Endothelial cell of umbilical vein (primary cell): ENCODE results near the gene CAPNS2. TPM values are rescaled to one million over a fixed set of nuclear protein-coding genes. Genes with fewer than 3 reads are reported as not detected.

Source experiments
- BruUV-seq: library from RNA; stranded (reverse); fragments of 400-500 nt; replicated peaks from 2 replicates; lab custom pipeline; 2021; lab: Mats Ljungman, UMichigan
- CTCF ChIA-PET: fragments of 300-600, 350-600 bp; sonication (Branson Sonifier 250); formaldehyde crosslinking; loops from one replicate; lab custom pipeline; 2021; ENCODE audit warnings: antibody characterized with exemption, inconsistent platforms; lab: Charles Lee
- POLR2A ChIA-PET: fragments of 300-600, 350-600 bp; sonication (Branson Sonifier 250); formaldehyde crosslinking; loops from one replicate; lab custom pipeline; 2021; ENCODE audit warnings: antibody characterized with exemption, inconsistent platforms; lab: Charles Lee
- DNase-seq: peaks from one replicate; pipeline ENCODE4 v3.0.0-alpha.2; 2011; ENCODE audit warnings: low read depth, low spot score
- FAIRE-seq: peaks from 2 replicates; lab custom pipeline; 2011; peaks lifted over from hg19 to GRCh38; lab: Jason Lieb, UNC
- H2AFZ ChIP-seq: 2 replicates; pipeline ENCODE4 v1.6.0; 2012; ENCODE audit warnings: low read depth, low read length, control low read depth, inconsistent platforms
- H3K27ac ChIP-seq: 2 replicates; pipeline ENCODE4 v1.5.1; 2011; ENCODE audit warnings: low read depth, mild to moderate bottlenecking, control low read depth, low read length, moderate library complexity; ENCODE audit not compliant: insufficient read depth
- H3K27me3 ChIP-seq, 2 experiments: 2 replicates each; pipeline versions ENCODE4 v1.6.0 to v1.6.1; 2011; ENCODE audit warnings: low read length in 2 of 2, mixed read lengths in 1 of 2; ENCODE audit not compliant: control insufficient read depth in 2 of 2, insufficient read depth in 2 of 2
- H3K36me3 ChIP-seq, 2 experiments: 2 replicates in 1 of 2; 3 replicates in 1 of 2; pipeline ENCODE4 v1.5.1; 2011; ENCODE audit warnings: low read length in 2 of 2, mild to moderate bottlenecking in 1 of 2, moderate library complexity in 1 of 2; ENCODE audit not compliant: control insufficient read depth in 2 of 2, insufficient read depth in 2 of 2; ENCODE audit errors: extremely low read depth in 1 of 2
- H3K4me1 ChIP-seq: 3 replicates; pipeline ENCODE4 v1.5.1; 2011; ENCODE audit warnings: mild to moderate bottlenecking, low read length; ENCODE audit not compliant: control insufficient read depth, insufficient read depth; ENCODE audit errors: extremely low read depth
- H3K4me2 ChIP-seq: 2 replicates; pipeline ENCODE4 v1.6.1; 2011; ENCODE audit warnings: low read length, control low read depth, mixed read lengths; ENCODE audit not compliant: insufficient read depth
- H3K4me3 ChIP-seq, 3 experiments: fragments of 200-600 bp in 1 of 3; sonication (generic), shearing (Covaris generic) in 1 of 3; replicated peaks in 1 of 3; 2 replicates each; pipeline ENCODE4 v1.5.1; 2011 to 2016; ENCODE audit warnings: control low read depth in 3 of 3, low read length in 3 of 3, mild to moderate bottlenecking in 2 of 3, inconsistent platforms in 1 of 3, low read depth in 1 of 3, moderate library complexity in 1 of 3; ENCODE audit not compliant: insufficient read depth in 1 of 3
- H3K79me2 ChIP-seq: 2 replicates; pipeline ENCODE4 v1.6.0; 2012; ENCODE audit warnings: low read length, inconsistent platforms; ENCODE audit not compliant: control insufficient read depth, insufficient read depth
- H3K9ac ChIP-seq: replicated peaks from 2 replicates; pipeline ENCODE3; 2011; ENCODE audit warnings: low read length, control low read depth; ENCODE audit not compliant: insufficient read depth; ENCODE audit errors: extremely low read depth
- H3K9me1 ChIP-seq: replicated peaks from 3 replicates; pipeline ENCODE4 v1.6.0; 2011; ENCODE audit warnings: mild to moderate bottlenecking, low read length; ENCODE audit not compliant: control insufficient read depth, insufficient read depth; ENCODE audit errors: extremely low read depth
- H3K9me3 ChIP-seq: replicated peaks from 2 replicates; pipeline ENCODE4 v1.5.1; 2012; ENCODE audit warnings: low read length, inconsistent platforms; ENCODE audit not compliant: control insufficient read depth, insufficient read depth
- H4K20me1 ChIP-seq: replicated peaks from 2 replicates; pipeline ENCODE3; 2011; ENCODE audit warnings: mild to moderate bottlenecking, low read length; ENCODE audit not compliant: control insufficient read depth, insufficient read depth; ENCODE audit errors: extremely low read depth
- EZH2 ChIP-seq: IDR thresholded peaks from 2 replicates; pipeline ENCODE4 v1.6.1; 2012; ENCODE audit warnings: borderline replicate concordance, low read depth, mild to moderate bottlenecking, moderate library complexity, low read length, inconsistent platforms; ENCODE audit not compliant: severe bottlenecking
- FOS ChIP-seq: IDR thresholded peaks from 2 replicates; pipeline ENCODE4 v1.6.1; 2011; ENCODE audit warnings: mild to moderate bottlenecking, low read length, moderate library complexity, borderline replicate concordance; ENCODE audit not compliant: insufficient read depth
- GATA2 ChIP-seq: IDR thresholded peaks from 2 replicates; pipeline ENCODE4 v1.7.0; 2011; ENCODE audit warnings: low read depth, mild to moderate bottlenecking, moderate library complexity, mixed read lengths, low read length; ENCODE audit not compliant: insufficient read length, insufficient read depth
- JUN ChIP-seq: IDR thresholded peaks from 2 replicates; pipeline ENCODE4 v1.6.1; 2011; ENCODE audit warnings: borderline replicate concordance, low read depth; ENCODE audit not compliant: insufficient read length, insufficient read depth
- MAX ChIP-seq: IDR thresholded peaks from 2 replicates; pipeline ENCODE4 v1.6.1; 2011; ENCODE audit not compliant: insufficient read depth, insufficient read length
- MYC ChIP-seq: IDR thresholded peaks from one replicate; pipeline ENCODE4 v1.6.1; 2011; ENCODE audit warnings: mild to moderate bottlenecking, low read depth, low read length
- POLR2A ChIP-seq: IDR thresholded peaks from 2 replicates; pipeline ENCODE4 v1.6.1; 2012; ENCODE audit warnings: low read depth, mild to moderate bottlenecking, control low read depth, low read length
- POLR2AphosphoS5 ChIP-seq: IDR thresholded peaks from 2 replicates; pipeline ENCODE4 v1.6.1; 2012; ENCODE audit warnings: low read depth, mild to moderate bottlenecking, control low read depth, low read length, moderate library complexity; ENCODE audit not compliant: insufficient read depth
- dilution Hi-C: fragments of 300-500 bp; cut with MboI; formaldehyde crosslinking; loops from one replicate; pipeline ENCODE4 v1.15.0; 2019; ENCODE audit warnings: low sequenced_read_pairs; ENCODE audit not compliant: extremely low pct_ligation_motif_present
- intact Hi-C: fragments of 100-400 bp; cut with micrococcal nuclease; formaldehyde crosslinking; loops from one replicate; pipeline ENCODE4 v1.10.0; 2022
- polyA plus RNA-seq, 4 experiments: library from polyadenylated mRNA; depleted of rRNA in 3 of 4; stranded (reverse) in 3 of 4; unstranded in 1 of 4; fragments of >200 nt; gene quantifications; 2 replicates each; pipeline versions ENCODE4 v1.2.1 to v1.2.3, GENCODE V29; 2011 to 2012; ENCODE audit warnings: missing spikeins in 1 of 4
- total RNA-seq: library from RNA; stranded (reverse); gene quantifications from 2 replicates; pipeline ENCODE4 v1.2.3, GENCODE V29; 2021
- TF ChIP-seq, protein P1 (sequence below), 2 donors: IDR thresholded peaks; 1 replicate in 1 of 2; 2 replicates in 1 of 2; pipeline ENCODE4 v1.5.1; 2011; ENCODE audit warnings: low read length in 2 of 2, mild to moderate bottlenecking in 2 of 2, moderate library complexity in 2 of 2, control low read depth in 1 of 2, inconsistent platforms in 1 of 2, low read depth in 1 of 2; ENCODE audit not compliant: insufficient read depth in 1 of 2; ENCODE audit errors: extremely low read depth in 1 of 2

CAPNS2 gene
- total and polyA plus RNA-seq, 2 donors (not counting 3 experiments of a cell fraction or from before 2014, with no cell fraction given), result 1.4 to 3.2 TPM

GRCh38 chr16:55539049-55539448, 27.4 kb upstream of the CAPNS2 start:
- Histone ChIP-seq H3K9me3 (no peaks in the 10 kb centered on the region), H3K4me2 (no peak overlapping the region), H3K4me3 (no peak overlapping the region), H3K79me2 (no peaks in the 10 kb centered on the region), H2AFZ (no peak overlapping the region), H3K27me3 (no peaks in the 10 kb centered on the region), H3K9ac (no peak overlapping the region), H3K4me1 (peaks cover 19% of the 10 kb centered on the region), H4K20me1 (no peaks in the 10 kb centered on the region), H3K27ac (no peak overlapping the region), H3K9me1 (no peaks in the 10 kb centered on the region), H3K36me3 (peaks cover 5 to 31% of the 10 kb centered on the region in 2 experiments)
- intact Hi-C loops (loop anchor here (1.0 kb wide), 1 partner anchor 70 kb away; no protein-coding TSS in a partner anchor), dilution Hi-C loops (no loop called here)
- ChIA-PET CTCF (interaction anchor here (0.7 to 5.6 kb wide), 6 partner anchors 11 to 74 kb away, joined by 3 to 28 read pairs (median 4); no protein-coding TSS in a partner anchor), POLR2A (interaction anchor here (0.7 kb wide), 1 partner anchor 25 kb away, joined by 7 read pairs; no protein-coding TSS in a partner anchor)
- no peak for FAIRE-seq
- no TSS peak for BruUV-seq
- TF ChIP-seq MYC (no peak), JUN (no peak), POLR2AphosphoS5 (no peak), EZH2 (no peak), POLR2A (no peak), GATA2 (no peak), MAX (no peak), FOS (no peak)
- TF ChIP-seq, protein P1, sequence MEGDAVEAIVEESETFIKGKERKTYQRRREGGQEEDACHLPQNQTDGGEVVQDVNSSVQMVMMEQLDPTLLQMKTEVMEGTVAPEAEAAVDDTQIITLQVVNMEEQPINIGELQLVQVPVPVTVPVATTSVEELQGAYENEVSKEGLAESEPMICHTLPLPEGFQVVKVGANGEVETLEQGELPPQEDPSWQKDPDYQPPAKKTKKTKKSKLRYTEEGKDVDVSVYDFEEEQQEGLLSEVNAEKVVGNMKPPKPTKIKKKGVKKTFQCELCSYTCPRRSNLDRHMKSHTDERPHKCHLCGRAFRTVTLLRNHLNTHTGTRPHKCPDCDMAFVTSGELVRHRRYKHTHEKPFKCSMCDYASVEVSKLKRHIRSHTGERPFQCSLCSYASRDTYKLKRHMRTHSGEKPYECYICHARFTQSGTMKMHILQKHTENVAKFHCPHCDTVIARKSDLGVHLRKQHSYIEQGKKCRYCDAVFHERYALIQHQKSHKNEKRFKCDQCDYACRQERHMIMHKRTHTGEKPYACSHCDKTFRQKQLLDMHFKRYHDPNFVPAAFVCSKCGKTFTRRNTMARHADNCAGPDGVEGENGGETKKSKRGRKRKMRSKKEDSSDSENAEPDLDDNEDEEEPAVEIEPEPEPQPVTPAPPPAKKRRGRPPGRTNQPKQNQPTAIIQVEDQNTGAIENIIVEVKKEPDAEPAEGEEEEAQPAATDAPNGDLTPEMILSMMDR (IDR thresholded peaks at IDR 0.05; ENCODE audit: extremely low read depth in 1 of 2, insufficient read depth in 1 of 2, low read depth in 1 of 2, low read length in 2 of 2), result no peak
- no peak for DNase-seq
